HG02870 (cell line): ENCODE measurements around the gene TCAP.

Source experiments
- ATAC-seq: cut with Tn5 transposase; IDR thresholded peaks from one replicate; pipeline ENCODE4 v1.9.1; 2021; ENCODE audit warnings: mild to moderate bottlenecking, moderate library complexity; ENCODE audit not compliant: unreplicated experiment

TCAP gene

DNA sequence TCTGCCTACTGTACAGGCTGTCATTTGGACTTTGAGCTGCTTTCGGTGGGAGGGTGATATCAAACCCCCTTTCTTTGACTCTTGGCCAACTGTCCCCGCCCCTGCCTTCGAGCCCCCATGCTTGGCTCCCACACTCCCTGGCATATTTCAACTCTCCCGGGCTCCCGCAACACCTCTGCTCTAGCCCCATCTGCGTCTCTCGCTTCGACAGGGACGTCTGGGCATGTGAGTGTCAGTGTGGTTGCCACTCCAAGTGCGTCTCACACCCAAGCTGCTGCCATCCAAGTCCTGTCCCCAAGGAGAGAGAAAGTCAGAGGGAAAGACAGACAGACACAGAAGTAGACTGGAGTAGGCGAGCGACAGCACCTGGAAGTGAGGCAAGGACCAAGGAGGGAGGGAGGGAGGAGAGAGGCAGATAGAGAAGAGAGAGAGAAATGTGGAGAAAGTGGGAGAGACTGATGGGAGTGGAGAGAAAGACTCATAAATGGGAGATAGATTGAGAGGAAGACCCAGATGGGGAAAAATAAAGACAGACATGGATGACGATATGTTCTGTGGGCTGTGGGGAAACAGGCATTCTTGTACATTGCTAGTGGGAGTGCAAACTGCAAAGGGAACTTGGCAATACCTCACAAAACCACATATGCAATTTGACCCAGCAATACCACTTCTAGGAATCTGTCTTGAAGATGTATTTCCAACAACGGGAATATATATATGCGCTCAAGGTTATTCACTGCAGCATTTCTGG, 16.4 kb upstream of the TCAP start:
- no peak for ATAC-seq

DNA sequence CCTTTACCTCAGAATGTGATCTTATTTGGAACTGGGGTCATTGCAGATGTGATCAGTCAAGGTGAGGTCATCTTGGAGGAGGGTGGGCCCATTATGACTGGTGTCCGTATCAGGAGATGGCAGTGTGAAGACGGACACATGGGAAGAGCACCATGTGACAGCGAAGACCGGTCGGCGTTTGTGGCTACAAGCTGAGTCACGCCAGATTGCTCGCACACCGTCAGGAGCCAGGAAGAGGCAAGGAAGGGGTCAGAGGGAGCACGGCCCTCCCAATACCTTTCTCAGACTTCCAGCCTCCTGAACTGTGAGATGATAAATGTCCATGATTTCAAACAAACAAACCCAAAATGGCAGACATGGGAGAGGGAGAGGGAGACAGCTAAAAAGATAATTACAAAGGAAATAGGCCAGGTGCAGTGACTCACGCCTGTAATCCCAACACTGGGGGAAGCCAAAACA, 15.0 kb upstream of the TCAP start:
- ATAC-seq = no peak

DNA sequence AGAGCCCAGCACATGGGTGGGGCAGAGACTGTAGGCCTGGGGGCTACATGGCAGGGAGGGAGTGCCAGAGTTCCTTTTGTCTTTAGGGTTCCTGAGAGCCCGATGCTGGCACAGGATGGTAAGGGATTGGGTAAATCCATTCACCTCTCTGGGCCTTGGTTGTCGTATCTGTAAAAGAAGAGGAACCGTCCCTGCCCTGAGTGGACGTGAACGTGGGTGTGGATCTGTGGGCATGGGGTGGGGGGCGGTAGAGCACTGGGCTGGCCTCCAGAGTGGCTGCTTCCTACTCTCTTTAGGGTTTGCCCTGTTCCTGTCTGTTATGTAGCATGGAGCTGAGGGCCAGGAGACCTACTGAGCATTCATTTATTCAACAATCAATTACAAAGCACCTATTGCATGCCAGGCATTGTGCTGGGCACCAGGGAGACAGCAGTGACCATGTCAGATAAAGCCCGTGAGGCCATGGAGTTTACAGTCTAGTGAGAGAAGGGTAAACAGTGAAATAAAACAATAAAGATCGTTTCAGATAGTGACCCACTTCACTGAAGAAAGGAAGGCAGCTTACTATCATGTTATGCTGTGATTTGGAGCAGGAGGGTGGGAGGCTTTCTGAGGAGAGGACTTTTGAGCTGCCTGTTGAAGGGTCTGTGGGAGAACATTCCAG, 13.1 kb upstream of the TCAP start:
- no peak for ATAC-seq

DNA sequence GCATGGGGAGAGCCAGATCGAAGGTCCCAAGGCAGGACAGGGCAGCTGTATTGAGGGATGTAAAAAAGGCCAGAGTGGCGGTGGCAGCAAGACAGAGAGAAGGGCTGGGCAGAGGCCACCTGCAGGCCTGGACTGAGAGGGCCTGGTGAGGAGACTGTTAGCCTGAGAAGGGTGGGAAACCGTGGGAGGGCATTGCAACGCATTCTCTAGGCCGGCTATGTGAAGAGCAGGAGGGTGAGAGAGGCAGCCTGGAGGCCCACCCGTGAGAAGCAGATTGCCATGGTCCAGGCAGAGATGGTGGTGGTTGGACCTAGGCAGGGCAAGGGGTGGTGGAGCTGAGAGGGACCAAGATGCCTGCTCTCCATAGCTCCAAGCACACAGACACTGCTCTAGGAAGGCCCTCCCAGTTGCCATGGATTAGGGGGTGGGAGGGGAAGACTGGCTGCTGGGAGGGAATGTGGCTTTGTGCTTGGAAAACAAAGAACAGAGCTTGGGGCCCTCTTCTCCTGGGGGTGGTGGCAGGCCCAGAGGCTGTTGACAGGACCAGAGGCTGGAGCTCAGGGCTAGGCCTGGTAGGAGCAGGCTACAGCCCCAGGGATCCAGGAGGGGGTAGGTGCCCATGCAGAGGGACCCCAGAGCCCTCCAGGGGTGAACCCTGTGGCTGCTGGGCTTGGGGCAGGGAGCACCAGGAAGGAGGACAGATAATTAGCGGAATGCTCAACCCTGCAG, 12.4 kb upstream of the TCAP start:
- no peak for ATAC-seq

DNA sequence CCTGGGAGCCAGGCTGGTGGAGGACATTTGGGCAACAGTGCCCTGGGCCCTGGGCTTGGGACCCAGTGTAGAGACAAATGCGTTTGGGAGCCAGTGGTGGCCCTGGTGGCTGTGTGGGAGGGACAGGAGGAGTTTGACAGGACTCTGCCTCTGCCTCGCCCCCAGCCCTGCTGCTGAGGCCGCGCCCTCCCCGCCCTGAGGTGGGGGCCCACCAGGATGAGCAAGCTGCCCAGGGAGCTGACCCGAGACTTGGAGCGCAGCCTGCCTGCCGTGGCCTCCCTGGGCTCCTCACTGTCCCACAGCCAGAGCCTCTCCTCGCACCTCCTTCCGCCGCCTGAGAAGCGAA, 11.9 kb upstream of the TCAP start:
- no peak for ATAC-seq

DNA sequence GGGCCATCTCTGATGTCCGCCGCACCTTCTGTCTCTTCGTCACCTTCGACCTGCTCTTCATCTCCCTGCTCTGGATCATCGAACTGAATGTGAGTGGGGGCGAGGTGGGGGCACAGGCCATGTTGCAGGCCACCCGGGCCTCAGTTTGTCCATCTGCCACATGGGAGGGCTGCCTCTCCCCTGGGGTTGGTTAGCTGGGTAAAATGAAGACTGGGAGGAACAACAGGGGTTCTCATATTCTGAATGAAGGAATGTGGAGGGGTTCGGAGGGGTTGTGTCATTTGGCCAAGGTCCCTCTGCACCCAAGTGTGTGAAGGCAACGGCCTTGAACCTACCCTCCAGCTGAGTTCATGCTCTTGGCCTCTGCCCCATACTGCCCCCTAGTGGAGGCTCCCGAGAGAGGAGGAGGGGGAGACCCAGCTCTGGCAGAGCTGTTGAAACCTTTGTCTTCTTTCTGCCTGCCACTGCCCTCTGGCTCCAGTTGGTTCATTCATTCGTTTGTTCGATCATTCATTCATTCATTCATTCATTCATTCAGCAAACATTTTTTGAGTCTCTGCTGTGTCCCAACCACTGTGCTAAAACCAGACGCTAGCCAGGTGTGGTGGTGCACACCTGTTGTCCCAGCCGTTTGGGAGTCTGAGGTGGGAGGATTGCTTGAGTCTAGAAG, 11.4 kb upstream of the TCAP start:
- ATAC-seq = no peak

DNA sequence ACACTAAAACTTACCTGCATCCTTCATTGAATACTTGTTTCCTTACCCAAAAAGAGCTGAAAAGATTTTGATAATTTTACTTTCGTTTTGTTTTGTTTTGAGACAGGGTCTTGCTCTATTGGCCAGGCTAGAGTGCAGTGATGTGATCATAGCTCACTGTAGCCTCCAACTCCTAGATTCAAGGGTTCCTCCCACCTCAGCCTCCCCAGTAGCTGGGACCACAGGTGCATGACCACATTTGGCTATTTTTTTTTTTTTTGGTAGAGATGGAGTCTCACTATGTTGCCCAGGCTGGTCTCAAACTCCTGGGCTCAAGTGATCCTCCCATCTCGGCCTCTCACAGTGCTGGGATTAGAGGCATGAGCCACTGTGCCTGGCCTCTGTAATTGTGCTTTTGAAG, 10.0 kb upstream of the TCAP start:
- no peak for ATAC-seq

DNA sequence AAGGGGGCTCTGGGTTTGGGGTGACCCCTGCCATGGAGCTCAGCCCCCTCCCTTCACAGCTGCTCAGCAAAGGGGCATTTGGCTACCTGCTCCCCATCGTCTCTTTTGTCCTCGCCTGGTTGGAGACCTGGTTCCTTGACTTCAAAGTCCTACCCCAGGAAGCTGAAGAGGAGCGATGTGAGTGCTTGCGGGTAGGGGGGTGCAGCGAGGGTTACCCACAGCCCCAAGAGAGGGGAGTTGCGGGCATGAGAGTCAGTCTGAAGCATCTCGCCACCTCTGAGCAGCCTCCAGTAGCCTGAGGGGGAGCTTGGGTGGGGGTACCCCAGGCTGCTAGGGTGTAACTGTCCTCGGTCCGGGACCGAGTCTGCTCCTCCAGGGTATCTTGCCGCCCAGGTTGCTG, 6.8 kb upstream of the TCAP start:
- ATAC-seq = no peak

DNA sequence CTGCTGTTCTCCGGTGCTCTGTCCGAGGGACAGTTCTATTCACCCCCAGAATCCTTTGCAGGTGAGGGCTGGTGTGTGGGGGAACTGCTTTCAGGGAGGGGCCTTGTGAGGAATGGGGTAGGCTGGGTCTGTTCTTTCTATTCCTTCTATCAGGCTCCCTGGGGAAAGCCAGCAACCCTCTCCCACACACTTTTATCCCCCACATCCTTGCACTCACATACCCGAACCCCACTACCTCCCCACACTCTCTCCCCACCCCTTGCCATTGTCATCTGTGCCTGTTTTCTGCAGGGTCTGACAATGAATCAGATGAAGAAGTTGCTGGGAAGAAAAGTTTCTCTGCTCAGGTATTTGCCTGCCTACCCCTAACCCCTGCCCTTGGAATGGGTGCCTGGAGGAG, 6.4 kb upstream of the TCAP start:
- no peak for ATAC-seq

DNA sequence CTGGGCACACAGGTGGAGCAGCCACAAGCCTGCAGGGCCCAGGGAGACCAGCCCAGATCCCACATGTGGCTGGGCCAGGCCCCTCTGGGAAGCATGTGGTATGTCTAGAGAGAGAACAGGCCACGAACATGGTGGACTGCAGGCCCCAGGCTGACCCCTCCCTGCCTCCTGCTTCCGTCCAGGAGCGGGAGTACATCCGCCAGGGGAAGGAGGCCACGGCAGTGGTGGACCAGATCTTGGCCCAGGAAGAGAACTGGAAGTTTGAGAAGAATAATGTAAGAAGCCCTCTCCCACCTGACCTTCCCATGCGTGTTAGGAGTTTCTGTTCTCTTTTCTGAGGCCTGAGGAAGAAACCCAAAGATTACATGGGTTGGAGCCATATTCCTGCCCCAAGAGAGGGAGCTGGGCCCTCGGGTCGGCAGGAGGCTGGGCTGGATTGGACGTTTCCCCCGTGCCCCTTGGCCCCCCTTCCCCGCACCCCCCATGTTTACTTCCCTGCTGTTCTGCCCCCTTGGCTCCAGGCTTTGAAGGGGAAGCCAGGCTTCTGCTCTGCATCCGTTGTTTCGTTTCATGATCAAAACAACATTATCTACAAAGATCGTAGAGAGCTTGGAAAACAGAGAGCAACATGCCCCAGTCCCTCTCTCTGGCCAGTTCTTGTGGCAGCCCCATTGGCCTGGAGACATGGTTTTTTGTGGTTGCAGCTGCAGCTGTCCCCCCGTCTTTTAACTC, 5.7 kb upstream of the TCAP start:
- ATAC-seq = no peak

DNA sequence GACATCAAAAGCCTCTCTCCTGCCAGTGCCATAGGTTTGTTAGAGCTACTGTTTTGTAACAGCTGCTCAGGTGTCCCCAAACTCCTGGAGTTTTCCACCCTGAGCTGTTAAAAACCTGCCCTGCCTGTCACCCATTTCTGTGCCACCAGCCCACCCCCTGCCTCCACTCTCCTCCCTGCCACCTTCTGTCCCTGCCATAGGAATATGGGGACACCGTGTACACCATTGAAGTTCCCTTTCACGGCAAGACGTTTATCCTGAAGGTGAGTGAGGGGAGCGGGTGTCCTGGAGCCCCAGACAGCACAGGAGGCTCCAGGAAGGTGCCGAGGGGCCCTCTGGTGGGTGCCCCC, 5.2 kb upstream of the TCAP start:
- ATAC-seq = no peak

DNA sequence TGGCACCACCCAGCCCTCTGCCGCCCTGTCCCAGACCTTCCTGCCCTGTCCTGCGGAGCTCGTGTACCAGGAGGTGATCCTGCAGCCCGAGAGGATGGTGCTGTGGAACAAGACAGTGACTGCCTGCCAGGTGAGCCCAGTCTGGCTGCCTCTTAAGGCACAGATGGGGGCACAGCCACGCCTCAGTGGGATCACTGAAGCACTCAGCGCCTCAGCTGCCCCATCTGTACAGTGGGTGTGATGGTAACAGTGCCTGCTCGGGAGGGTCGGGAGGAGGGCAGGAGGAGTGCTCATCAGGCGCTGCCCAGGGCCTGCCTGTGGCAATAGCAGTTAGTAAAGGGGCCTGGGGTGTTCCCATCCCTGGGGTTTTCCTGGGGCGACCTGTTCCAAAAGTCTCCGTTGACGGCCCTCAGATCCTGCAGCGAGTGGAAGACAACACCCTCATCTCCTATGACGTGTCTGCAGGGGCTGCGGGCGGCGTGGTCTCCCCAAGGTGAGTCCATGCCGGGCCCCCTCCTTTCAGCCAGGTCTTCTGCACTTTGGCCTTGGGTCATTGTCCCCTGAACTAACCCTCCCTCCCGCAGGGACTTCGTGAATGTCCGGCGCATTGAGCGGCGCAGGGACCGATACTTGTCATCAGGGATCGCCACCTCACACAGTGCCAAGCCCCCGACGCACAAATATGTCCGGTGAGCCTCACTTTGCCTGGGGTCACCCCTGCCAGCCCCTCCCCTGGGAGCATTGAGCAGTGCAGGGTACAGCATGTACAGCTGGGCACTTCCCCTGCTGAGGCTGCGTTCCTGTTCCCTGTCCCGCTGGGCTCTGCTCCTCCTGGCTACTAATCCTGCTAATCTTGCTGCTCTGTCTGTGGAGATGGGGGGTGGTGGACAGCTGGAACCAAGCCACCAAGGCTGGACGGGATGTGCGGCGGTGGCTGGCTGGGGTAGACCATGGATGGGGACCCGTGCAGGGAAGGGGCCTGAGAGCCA, 4.5 kb upstream of the TCAP start:
- ATAC-seq = no peak

DNA sequence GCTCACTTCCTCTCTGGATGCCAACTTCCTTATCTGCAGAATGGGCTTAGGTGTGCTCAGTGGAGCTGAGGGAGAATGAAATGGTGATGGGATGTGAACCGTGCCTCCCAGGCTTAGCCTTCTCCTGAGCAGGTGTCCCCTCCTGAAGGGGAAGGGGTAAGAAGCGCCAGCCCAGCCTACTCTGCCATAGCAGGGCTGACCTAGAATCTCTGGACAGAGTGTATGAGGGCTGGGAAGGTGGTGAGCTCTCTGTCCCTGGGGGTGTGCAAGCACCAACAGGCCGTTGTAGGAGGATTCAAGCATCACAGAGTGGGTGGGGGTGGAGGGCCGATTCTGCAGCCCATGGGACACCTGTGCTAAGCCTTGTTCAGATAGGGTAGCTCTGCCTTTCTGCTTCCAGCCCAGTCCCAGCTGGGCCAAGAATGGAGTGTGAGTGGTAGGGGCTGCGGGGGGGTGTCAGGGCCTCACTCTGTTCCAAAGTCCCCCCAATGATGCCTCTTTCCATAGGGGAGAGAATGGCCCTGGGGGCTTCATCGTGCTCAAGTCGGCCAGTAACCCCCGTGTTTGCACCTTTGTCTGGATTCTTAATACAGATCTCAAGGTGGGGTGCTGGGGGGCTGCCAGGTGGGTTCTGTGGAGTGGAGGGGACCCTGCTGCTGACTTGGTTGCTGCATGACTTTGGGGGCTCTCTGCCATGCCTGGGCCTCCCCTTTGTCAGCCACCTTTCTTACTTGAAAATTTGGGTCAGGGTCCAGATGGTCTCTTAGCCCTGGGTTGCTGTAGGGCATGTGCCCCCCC, 3.2 kb upstream of the TCAP start:
- ATAC-seq = no peak

DNA sequence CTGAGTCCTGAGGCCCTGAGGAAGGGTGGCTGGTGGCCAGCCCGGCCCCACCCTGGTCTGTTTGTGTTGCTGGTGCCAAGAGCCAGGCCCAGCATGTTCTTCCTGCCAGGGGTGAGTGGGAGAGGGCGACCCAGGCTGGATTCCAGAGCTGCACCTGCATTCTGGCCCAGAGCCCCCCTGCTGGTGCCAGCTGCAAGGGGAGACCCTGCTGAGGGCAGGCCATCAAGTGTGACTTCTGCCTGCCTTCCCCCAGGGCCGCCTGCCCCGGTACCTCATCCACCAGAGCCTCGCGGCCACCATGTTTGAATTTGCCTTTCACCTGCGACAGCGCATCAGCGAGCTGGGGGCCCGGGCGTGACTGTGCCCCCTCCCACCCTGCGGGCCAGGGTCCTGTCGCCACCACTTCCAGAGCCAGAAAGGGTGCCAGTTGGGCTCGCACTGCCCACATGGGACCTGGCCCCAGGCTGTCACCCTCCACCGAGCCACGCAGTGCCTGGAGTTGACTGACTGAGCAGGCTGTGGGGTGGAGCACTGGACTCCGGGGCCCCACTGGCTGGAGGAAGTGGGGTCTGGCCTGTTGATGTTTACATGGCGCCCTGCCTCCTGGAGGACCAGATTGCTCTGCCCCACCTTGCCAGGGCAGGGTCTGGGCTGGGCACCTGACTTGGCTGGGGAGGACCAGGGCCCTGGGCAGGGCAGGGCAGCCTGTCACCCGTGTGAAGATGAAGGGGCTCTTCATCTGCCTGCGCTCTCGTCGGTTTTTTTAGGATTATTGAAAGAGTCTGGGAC, 2.4 kb upstream of the TCAP start:
- no peak for ATAC-seq

DNA sequence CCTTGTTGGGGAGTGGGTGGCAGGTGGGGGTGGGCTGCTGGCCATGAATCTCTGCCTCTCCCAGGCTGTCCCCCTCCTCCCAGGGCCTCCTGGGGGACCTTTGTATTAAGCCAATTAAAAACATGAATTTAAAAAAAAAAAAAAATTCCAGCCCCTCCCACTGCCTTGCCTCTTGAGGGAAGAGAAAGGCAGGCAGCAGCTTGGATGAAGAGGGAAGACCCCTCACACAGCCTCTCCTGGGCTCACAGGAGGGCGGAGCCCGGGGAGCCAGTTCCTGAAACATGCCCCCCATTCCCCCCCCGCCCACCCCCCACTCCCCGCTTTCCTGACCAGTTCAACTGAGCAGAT, 1.8 kb upstream of the TCAP start:
- no peak for ATAC-seq

DNA sequence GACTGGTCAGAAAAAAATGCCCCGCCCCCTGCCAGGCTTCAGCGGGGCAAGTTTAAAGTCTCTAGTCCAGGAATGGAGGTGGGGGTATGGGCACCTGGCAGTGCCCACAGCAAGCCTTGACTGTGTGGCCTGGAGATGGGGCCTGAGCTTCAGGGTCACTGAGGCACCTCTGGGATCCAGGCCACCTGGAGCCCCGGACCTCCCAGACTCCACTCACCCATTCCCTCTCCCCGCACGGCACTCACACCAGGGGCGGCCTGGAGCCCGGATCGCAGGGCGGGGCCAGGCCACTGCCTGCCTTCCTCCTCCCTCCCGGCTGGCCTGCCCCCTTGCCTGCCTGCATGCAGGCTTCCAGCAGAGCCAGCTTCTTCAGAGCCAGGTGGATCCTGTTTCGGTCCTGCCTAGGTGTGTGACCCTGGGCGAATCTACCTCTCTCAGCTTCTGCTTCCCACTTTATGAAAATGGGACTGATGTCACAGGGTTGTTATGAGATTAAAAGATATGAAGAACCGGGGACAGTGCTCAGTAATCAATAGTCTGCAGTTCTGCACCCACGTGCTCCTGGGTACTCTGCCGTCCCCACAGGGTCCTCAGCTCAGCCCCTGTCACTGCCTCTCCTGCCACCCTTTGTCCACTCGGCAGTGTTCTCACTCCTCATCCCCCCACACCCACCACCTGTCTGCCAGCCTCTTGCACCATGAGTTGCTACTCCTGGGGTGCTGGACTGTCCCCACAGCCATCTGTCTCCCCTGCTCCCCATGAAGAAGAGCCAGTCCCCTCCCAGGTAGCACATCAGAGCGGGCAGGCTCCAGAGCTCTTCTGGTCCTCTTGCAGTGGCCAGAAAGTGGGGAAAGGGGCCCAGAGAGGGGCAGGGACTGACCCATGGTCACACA, 1.2 kb upstream of the TCAP start:
- no peak for ATAC-seq

DNA sequence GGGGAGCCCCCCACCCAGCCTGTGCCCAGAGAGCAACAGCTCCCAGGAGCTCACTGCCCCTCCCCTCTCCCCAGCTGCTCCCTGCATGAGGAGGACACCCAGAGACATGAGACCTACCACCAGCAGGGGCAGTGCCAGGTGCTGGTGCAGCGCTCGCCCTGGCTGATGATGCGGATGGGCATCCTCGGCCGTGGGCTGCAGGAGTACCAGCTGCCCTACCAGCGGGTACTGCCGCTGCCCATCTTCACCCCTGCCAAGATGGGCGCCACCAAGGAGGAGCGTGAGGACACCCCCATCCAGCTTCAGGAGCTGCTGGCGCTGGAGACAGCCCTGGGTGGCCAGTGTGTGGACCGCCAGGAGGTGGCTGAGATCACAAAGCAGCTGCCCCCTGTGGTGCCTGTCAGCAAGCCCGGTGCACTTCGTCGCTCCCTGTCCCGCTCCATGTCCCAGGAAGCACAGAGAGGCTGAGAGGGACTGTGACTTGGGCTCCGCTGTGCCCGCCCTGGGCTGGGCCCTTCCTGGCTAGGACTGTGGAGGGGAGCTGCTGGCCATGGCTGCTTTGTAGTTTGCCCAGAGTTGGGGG, 584 bp downstream of the TCAP start:
- no peak for ATAC-seq
